GM18909 (cell line): Measurements from ENCODE around the gene TAF11L8.
"Not testable (repeated sequence)": the region's sequence is repeated elsewhere in the genome, so short reads cannot be mapped to it uniquely, and the experiment has no call there.

Experiments
- ATAC-seq: cut with Tn5 transposase; IDR thresholded peaks from one replicate; pipeline ENCODE4 v1.9.1; 2021; ENCODE audit warnings: mild to moderate bottlenecking; ENCODE audit not compliant: unreplicated experiment, poor library complexity

TAF11L8 gene

GRCh38 chr5:17590860-17591259, at the start of gene TAF11L8:
Gene TAF11L8, minus strand, starts transcription at chr5:17590960.
- not testable (repeated sequence) for ATAC-seq

GRCh38 chr5:17634160-17634559, 43.4 kb upstream of the TAF11L8 start, which contains the start of gene TAF11L14:
Gene TAF11L14, plus strand, starts transcription at chr5:17634460.
- no peak for ATAC-seq

GRCh38 chr5:17631788-17632187, 41.0 kb upstream of the TAF11L8 start, which contains the start of gene TAF11L13:
Gene TAF11L13, plus strand, starts transcription at chr5:17632088.
- ATAC-seq = not testable (repeated sequence)

- ATAC-seq = no peak
These were observed 34.9 kb upstream of the TAF11L8 start for GRCh38 chr5:17625686-17626085.

- ATAC-seq = no peak
These were observed 29.9 kb upstream of the TAF11L8 start for GRCh38 chr5:17620627-17621026.

GRCh38 chr5:17619354-17619753, 28.6 kb upstream of the TAF11L8 start:
- ATAC-seq = no peak

GRCh38 chr5:17614872-17615605, 24.3 kb upstream of the TAF11L8 start:
- no peak for ATAC-seq

GRCh38 chr5:17610092-17610491, 19.3 kb upstream of the TAF11L8 start, which contains the start of gene TAF11L12:
Gene TAF11L12, plus strand, starts transcription at chr5:17610392.
- ATAC-seq = not testable (repeated sequence)

- ATAC-seq = not testable (repeated sequence)
These were observed 16.7 kb upstream of the TAF11L8 start for GRCh38 chr5:17607461-17607860.

- no peak for ATAC-seq
These were observed 14.2 kb upstream of the TAF11L8 start for GRCh38 chr5:17604951-17605350.

- ATAC-seq = not testable (repeated sequence)
These were observed 13.1 kb upstream of the TAF11L8 start, which contains the start of gene TAF11L11 for GRCh38 chr5:17603880-17604279. Gene TAF11L11, plus strand, starts transcription at chr5:17604183.

GRCh38 chr5:17597728-17598127, 7.0 kb upstream of the TAF11L8 start, which contains the start of gene TAF11L10:
Gene TAF11L10, minus strand, starts transcription at chr5:17597828.
- not testable (repeated sequence) for ATAC-seq

- not testable (repeated sequence) for ATAC-seq
These were observed 3.5 kb upstream of the TAF11L8 start, which contains the start of gene TAF11L9 for GRCh38 chr5:17594255-17594654. Gene TAF11L9, minus strand, starts transcription at chr5:17594394.

GRCh38 chr5:17585658-17586057, 5.1 kb downstream of the TAF11L8 start, which contains the start of gene TAF11L7:
Gene TAF11L7, minus strand, starts transcription at chr5:17585758.
- ATAC-seq = not testable (repeated sequence)
